Endothelial cell of umbilical vein (primary cell): Measurements from ENCODE around the gene SLC44A4. TPM values are rescaled to one million over a fixed set of nuclear protein-coding genes. Genes with fewer than 3 reads are reported as not detected.

Source experiments
- BruUV-seq: library from RNA; stranded (reverse); fragments of 400-500 nt; replicated peaks from 2 replicates; lab custom pipeline; 2021; lab: Mats Ljungman, UMichigan
- CTCF ChIA-PET: fragments of 300-600, 350-600 bp; sonication (Branson Sonifier 250); formaldehyde crosslinking; loops from one replicate; lab custom pipeline; 2021; ENCODE audit warnings: antibody characterized with exemption, inconsistent platforms; lab: Charles Lee
- POLR2A ChIA-PET: fragments of 300-600, 350-600 bp; sonication (Branson Sonifier 250); formaldehyde crosslinking; loops from one replicate; lab custom pipeline; 2021; ENCODE audit warnings: antibody characterized with exemption, inconsistent platforms; lab: Charles Lee
- DNase-seq: peaks from one replicate; pipeline ENCODE4 v3.0.0-alpha.2; 2011; ENCODE audit warnings: low read depth, low spot score
- FAIRE-seq: peaks from 2 replicates; lab custom pipeline; 2011; peaks lifted over from hg19 to GRCh38; lab: Jason Lieb, UNC
- H2AFZ ChIP-seq: 2 replicates; pipeline ENCODE4 v1.6.0; 2012; ENCODE audit warnings: low read depth, low read length, control low read depth, inconsistent platforms
- H3K27ac ChIP-seq: 2 replicates; pipeline ENCODE4 v1.5.1; 2011; ENCODE audit warnings: low read depth, mild to moderate bottlenecking, control low read depth, low read length, moderate library complexity; ENCODE audit not compliant: insufficient read depth
- H3K27me3 ChIP-seq, 2 experiments: 2 replicates each; pipeline versions ENCODE4 v1.6.0 to v1.6.1; 2011; ENCODE audit warnings: low read length in 2 of 2, mixed read lengths in 1 of 2; ENCODE audit not compliant: control insufficient read depth in 2 of 2, insufficient read depth in 2 of 2
- H3K36me3 ChIP-seq, 2 experiments: 2 replicates in 1 of 2; 3 replicates in 1 of 2; pipeline ENCODE4 v1.5.1; 2011; ENCODE audit warnings: low read length in 2 of 2, mild to moderate bottlenecking in 1 of 2, moderate library complexity in 1 of 2; ENCODE audit not compliant: control insufficient read depth in 2 of 2, insufficient read depth in 2 of 2; ENCODE audit errors: extremely low read depth in 1 of 2
- H3K4me1 ChIP-seq: 3 replicates; pipeline ENCODE4 v1.5.1; 2011; ENCODE audit warnings: mild to moderate bottlenecking, low read length; ENCODE audit not compliant: control insufficient read depth, insufficient read depth; ENCODE audit errors: extremely low read depth
- H3K4me2 ChIP-seq: 2 replicates; pipeline ENCODE4 v1.6.1; 2011; ENCODE audit warnings: low read length, control low read depth, mixed read lengths; ENCODE audit not compliant: insufficient read depth
- H3K4me3 ChIP-seq, 3 experiments: fragments of 200-600 bp in 1 of 3; sonication (generic), shearing (Covaris generic) in 1 of 3; replicated peaks in 1 of 3; 2 replicates each; pipeline ENCODE4 v1.5.1; 2011 to 2016; ENCODE audit warnings: control low read depth in 3 of 3, low read length in 3 of 3, mild to moderate bottlenecking in 2 of 3, inconsistent platforms in 1 of 3, low read depth in 1 of 3, moderate library complexity in 1 of 3; ENCODE audit not compliant: insufficient read depth in 1 of 3
- H3K79me2 ChIP-seq: 2 replicates; pipeline ENCODE4 v1.6.0; 2012; ENCODE audit warnings: low read length, inconsistent platforms; ENCODE audit not compliant: control insufficient read depth, insufficient read depth
- H3K9ac ChIP-seq: replicated peaks from 2 replicates; pipeline ENCODE3; 2011; ENCODE audit warnings: low read length, control low read depth; ENCODE audit not compliant: insufficient read depth; ENCODE audit errors: extremely low read depth
- H3K9me1 ChIP-seq: replicated peaks from 3 replicates; pipeline ENCODE4 v1.6.0; 2011; ENCODE audit warnings: mild to moderate bottlenecking, low read length; ENCODE audit not compliant: control insufficient read depth, insufficient read depth; ENCODE audit errors: extremely low read depth
- H3K9me3 ChIP-seq: replicated peaks from 2 replicates; pipeline ENCODE4 v1.5.1; 2012; ENCODE audit warnings: low read length, inconsistent platforms; ENCODE audit not compliant: control insufficient read depth, insufficient read depth
- H4K20me1 ChIP-seq: replicated peaks from 2 replicates; pipeline ENCODE3; 2011; ENCODE audit warnings: mild to moderate bottlenecking, low read length; ENCODE audit not compliant: control insufficient read depth, insufficient read depth; ENCODE audit errors: extremely low read depth
- EZH2 ChIP-seq: IDR thresholded peaks from 2 replicates; pipeline ENCODE4 v1.6.1; 2012; ENCODE audit warnings: borderline replicate concordance, low read depth, mild to moderate bottlenecking, moderate library complexity, low read length, inconsistent platforms; ENCODE audit not compliant: severe bottlenecking
- GATA2 ChIP-seq: IDR thresholded peaks from 2 replicates; pipeline ENCODE4 v1.7.0; 2011; ENCODE audit warnings: low read depth, mild to moderate bottlenecking, moderate library complexity, mixed read lengths, low read length; ENCODE audit not compliant: insufficient read length, insufficient read depth
- MAX ChIP-seq: IDR thresholded peaks from 2 replicates; pipeline ENCODE4 v1.6.1; 2011; ENCODE audit not compliant: insufficient read depth, insufficient read length
- dilution Hi-C: fragments of 300-500 bp; cut with MboI; formaldehyde crosslinking; loops from one replicate; pipeline ENCODE4 v1.15.0; 2019; ENCODE audit warnings: low sequenced_read_pairs; ENCODE audit not compliant: extremely low pct_ligation_motif_present
- intact Hi-C: fragments of 100-400 bp; cut with micrococcal nuclease; formaldehyde crosslinking; loops from one replicate; pipeline ENCODE4 v1.10.0; 2022
- polyA plus RNA-seq, 4 experiments: library from polyadenylated mRNA; depleted of rRNA in 3 of 4; stranded (reverse) in 3 of 4; unstranded in 1 of 4; fragments of >200 nt; gene quantifications; 2 replicates each; pipeline versions ENCODE4 v1.2.1 to v1.2.3, GENCODE V29; 2011 to 2012; ENCODE audit warnings: missing spikeins in 1 of 4
- total RNA-seq: library from RNA; stranded (reverse); gene quantifications from 2 replicates; pipeline ENCODE4 v1.2.3, GENCODE V29; 2021

SLC44A4 gene
- total and polyA plus RNA-seq, 2 donors (not counting 3 experiments of a cell fraction or from before 2014, with no cell fraction given), result 0.84 to 1.1 TPM

DNA sequence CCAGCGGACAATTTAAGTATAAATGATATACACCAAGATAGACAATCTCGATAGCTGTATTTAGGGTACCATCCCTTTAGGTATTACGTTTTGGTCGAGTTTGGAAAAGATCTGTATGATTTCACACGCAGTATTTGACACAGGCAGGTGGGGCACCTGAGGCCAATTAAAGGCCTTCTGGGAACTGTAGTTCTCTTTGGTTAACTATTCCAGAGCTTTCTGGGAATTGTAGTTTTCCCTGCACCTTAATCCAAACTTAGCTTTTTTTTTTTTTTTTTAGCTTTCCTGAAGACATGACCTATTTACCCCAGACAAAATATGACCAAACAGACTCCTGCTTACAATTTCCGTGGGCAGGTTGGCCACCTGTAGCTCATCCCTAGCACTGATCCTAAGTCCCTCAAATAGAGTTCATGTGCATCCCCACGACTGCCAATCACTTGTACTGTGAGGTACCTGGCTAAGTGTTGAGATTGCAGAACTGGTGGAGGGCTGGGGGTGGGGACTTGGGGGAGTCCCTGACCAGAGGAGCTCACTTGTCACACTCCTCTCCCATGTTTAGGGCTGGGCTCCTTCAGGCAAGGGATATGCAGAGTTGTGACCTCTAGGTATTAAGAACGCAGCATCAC, 19.7 kb upstream of the SLC44A4 start:
- CTCF ChIA-PET, result interaction anchor here (0.7 to 2.4 kb wide), 6 partner anchors 10 to 940 kb away, joined by 3 to 31 read pairs (median 4); partner anchors contain the start of genes NELFE, NEU1, SKIC2 and TAP2
- Histone ChIP-seq H3K36me3 (peaks cover 0 to 4% of the 10 kb centered on the region in 2 experiments), H3K4me3 (peak overlapping the region; percentile 49 to 75 (median 69)), H3K27ac (no peak overlapping the region), H4K20me1 (no peaks in the 10 kb centered on the region), H2AFZ (peak overlapping the region; percentile 78), H3K4me2 (peak overlapping the region; percentile 97), H3K9ac (peak overlapping the region; percentile 71), H3K9me1 (no peaks in the 10 kb centered on the region), H3K9me3 (no peaks in the 10 kb centered on the region), H3K4me1 (peaks cover 12% of the 10 kb centered on the region), H3K27me3 (no peaks in the 10 kb centered on the region), H3K79me2 (no peaks in the 10 kb centered on the region)
- TF ChIP-seq EZH2 (no peak), MAX (no peak), GATA2 (no peak)
- dilution Hi-C loops, result no loop called here
- DNase-seq (no peak), FAIRE-seq (peak; percentile 76)
- intact Hi-C loops, result loop anchor here (5.0 kb wide), 1 partner anchor 66 kb away; no protein-coding TSS in a partner anchor
- POLR2A ChIA-PET, result interaction anchor here (0.5 to 1.9 kb wide), 4 partner anchors 36 to 287 kb away, joined by 3 to 7 read pairs (median 4); partner anchors contain the start of genes HSPA1B, MSH5 and NEU1
- no TSS peak for BruUV-seq
